ENCODE data around the gene CPNE4.

CPNE4 gene

GRCh38 chr3:131989318-131989717, 45.5 kb downstream of the CPNE4 start:
- TF ChIP-seq CTCF (IDR thresholded peaks at IDR 0.05; ENCODE audit: borderline replicate concordance, insufficient read depth, low read depth, low read length): no peak
- H3K4me3 ChIP-seq (ENCODE audit: low read depth, low read length): no peak overlapping the region

DNA sequence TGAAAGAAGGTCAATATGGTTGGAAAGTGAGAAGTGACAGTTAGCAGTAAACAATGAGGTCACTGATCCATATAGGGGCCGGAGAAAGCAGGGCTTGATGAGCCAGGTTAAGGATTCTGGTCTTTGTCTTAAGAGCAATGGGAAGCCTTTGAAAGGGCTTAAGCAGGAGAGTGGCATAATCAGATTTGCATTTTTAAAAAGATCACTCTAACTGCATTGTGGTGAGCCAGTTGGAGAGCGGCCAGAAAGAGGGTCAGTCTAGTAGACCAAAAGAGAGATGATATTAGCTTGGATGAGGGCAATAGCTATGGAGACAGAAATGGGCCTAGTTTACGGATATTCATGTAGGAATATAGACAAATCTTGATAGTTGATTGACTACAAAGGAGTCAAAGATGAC, 46.6 kb downstream of the CPNE4 start:
- TF ChIP-seq CTCF (IDR thresholded peaks at IDR 0.05; ENCODE audit: borderline replicate concordance, insufficient read depth, low read depth, low read length): no peak
- no peak overlapping the region for H3K4me3 ChIP-seq (ENCODE audit: low read depth, low read length)

- no peak overlapping the region for H3K4me3 ChIP-seq (ENCODE audit: low read depth, low read length)
- no peak for TF ChIP-seq CTCF (IDR thresholded peaks at IDR 0.05; ENCODE audit: borderline replicate concordance, insufficient read depth, low read depth, low read length)
Observed at GRCh38 chr3:131983689-131984088, 51.1 kb downstream of the CPNE4 start.

- no peak for TF ChIP-seq CTCF (IDR thresholded peaks at IDR 0.05; ENCODE audit: borderline replicate concordance, insufficient read depth, low read depth, low read length)
- H3K4me3 ChIP-seq (ENCODE audit: low read depth, low read length): no peak overlapping the region
Observed at GRCh38 chr3:131981323-131981722, 53.5 kb downstream of the CPNE4 start.

GRCh38 chr3:131976448-131976847, 58.4 kb downstream of the CPNE4 start:
- H3K4me3 ChIP-seq (ENCODE audit: low read depth, low read length): no peak overlapping the region
- TF ChIP-seq CTCF (IDR thresholded peaks at IDR 0.05; ENCODE audit: borderline replicate concordance, insufficient read depth, low read depth, low read length): no peak

GRCh38 chr3:131975047-131975446, 59.8 kb downstream of the CPNE4 start:
- no peak for TF ChIP-seq CTCF (IDR thresholded peaks at IDR 0.05; ENCODE audit: borderline replicate concordance, insufficient read depth, low read depth, low read length)
- H3K4me3 ChIP-seq (ENCODE audit: low read depth, low read length): no peak overlapping the region

- H3K4me3 ChIP-seq (ENCODE audit: low read depth, low read length): no peak overlapping the region
- no peak for TF ChIP-seq CTCF (IDR thresholded peaks at IDR 0.05; ENCODE audit: borderline replicate concordance, insufficient read depth, low read depth, low read length)
Observed at GRCh38 chr3:131973731-131974130, 61.1 kb downstream of the CPNE4 start.
